Effector memory CD8-positive, alpha-beta T cell (primary cell): ENCODE data around the gene TM9SF4.
A peak's percentile ranks its signal among the peaks of the same experiment; 100 is the strongest.

Experiments
- ATAC-seq: fragments of 150-1000 bp; cut with Tn5 transposase; replicated peaks from 2 replicates; pipeline ENCODE4 v1.10.0; 2021; ENCODE audit warnings: mild to moderate bottlenecking, moderate library complexity
- DNase-seq, 3 experiments: peaks; one replicate each; pipeline ENCODE4 v3.0.0; 2021
- H3K27ac Mint-ChIP-seq, 2 donors: one replicate each; pipeline ENCODE4 v1.8.0; 2022; ENCODE audit warnings: mild to moderate bottlenecking in 2 of 2, mixed read lengths in 2 of 2, moderate library complexity in 2 of 2
- H3K27me3 Mint-ChIP-seq, 2 donors: one replicate each; pipeline ENCODE4 v1.8.0; 2022; ENCODE audit warnings: mixed read lengths in 2 of 2
- H3K36me3 Mint-ChIP-seq: one replicate; pipeline ENCODE4 v1.8.0; 2022; ENCODE audit warnings: mild to moderate bottlenecking, moderate library complexity, mixed read lengths; ENCODE audit not compliant: insufficient read depth
- H3K4me1 Mint-ChIP-seq, 2 donors: one replicate each; pipeline ENCODE4 v1.8.0; 2022; ENCODE audit warnings: low read depth in 2 of 2, mixed read lengths in 2 of 2
- H3K4me3 Mint-ChIP-seq, 2 donors: one replicate each; pipeline ENCODE4 v1.8.0; 2022; ENCODE audit warnings: mild to moderate bottlenecking in 2 of 2, mixed read lengths in 2 of 2, moderate library complexity in 2 of 2
- H3K9me3 Mint-ChIP-seq, 2 donors: one replicate each; pipeline ENCODE4 v1.8.0; 2022; ENCODE audit warnings: mixed read lengths in 2 of 2

TM9SF4 gene

GRCh38 chr20:32078322-32078721 lies 31.2 kb upstream of the TM9SF4 start:
- ATAC-seq (no peak), DNase-seq (no peak)
- H3K36me3 Mint-ChIP-seq: no peaks in the 10 kb centered on the region
- no peak overlapping the region for H3K4me3 Mint-ChIP-seq
- H3K4me1 Mint-ChIP-seq: no peaks in the 10 kb centered on the region
- H3K27me3 Mint-ChIP-seq: peaks cover 55 to 89% of the 10 kb centered on the region in 2 donors
- H3K9me3 Mint-ChIP-seq: no peaks in the 10 kb centered on the region
- no peak overlapping the region for H3K27ac Mint-ChIP-seq

GRCh38 chr20:32078791-32079190 lies 30.7 kb upstream of the TM9SF4 start:
- no peak for ATAC-seq
- H3K27ac Mint-ChIP-seq: no peak overlapping the region
- H3K4me1 Mint-ChIP-seq: no peaks in the 10 kb centered on the region
- H3K36me3 Mint-ChIP-seq: no peaks in the 10 kb centered on the region
- H3K4me3 Mint-ChIP-seq: no peak overlapping the region
- no peak for DNase-seq
- no peaks in the 10 kb centered on the region for H3K9me3 Mint-ChIP-seq
- peaks cover 58 to 90% of the 10 kb centered on the region in 2 donors for H3K27me3 Mint-ChIP-seq

- DNase-seq (no peak), ATAC-seq (no peak)
- no peak overlapping the region for H3K27ac Mint-ChIP-seq
- no peaks in the 10 kb centered on the region for H3K4me1 Mint-ChIP-seq
- H3K9me3 Mint-ChIP-seq: no peaks in the 10 kb centered on the region
- H3K4me3 Mint-ChIP-seq: no peak overlapping the region
- peaks cover 64 to 96% of the 10 kb centered on the region in 2 donors for H3K27me3 Mint-ChIP-seq
- H3K36me3 Mint-ChIP-seq: no peaks in the 10 kb centered on the region
These were observed 29.8 kb upstream of the TM9SF4 start for GRCh38 chr20:32079655-32080109.

GRCh38 chr20:32080783-32081182 lies 28.7 kb upstream of the TM9SF4 start:
- H3K27me3 Mint-ChIP-seq: peaks cover 64 to 93% of the 10 kb centered on the region in 2 donors
- no peak for DNase-seq
- no peaks in the 10 kb centered on the region for H3K9me3 Mint-ChIP-seq
- no peak for ATAC-seq
- H3K4me3 Mint-ChIP-seq: no peak overlapping the region
- no peaks in the 10 kb centered on the region for H3K36me3 Mint-ChIP-seq
- no peak overlapping the region for H3K27ac Mint-ChIP-seq
- no peaks in the 10 kb centered on the region for H3K4me1 Mint-ChIP-seq

GRCh38 chr20:32083469-32083868 lies 26.0 kb upstream of the TM9SF4 start:
- ATAC-seq (no peak), DNase-seq (no peak)
- Mint-ChIP-seq H3K27ac (no peak overlapping the region), H3K4me3 (no peak overlapping the region), H3K4me1 (no peaks in the 10 kb centered on the region), H3K36me3 (no peaks in the 10 kb centered on the region), H3K27me3 (peaks cover 51 to 82% of the 10 kb centered on the region in 2 donors), H3K9me3 (no peaks in the 10 kb centered on the region)

- no peak for ATAC-seq
- Mint-ChIP-seq H3K9me3 (no peaks in the 10 kb centered on the region), H3K36me3 (peaks cover 3% of the 10 kb centered on the region), H3K27me3 (peaks cover 35 to 47% of the 10 kb centered on the region in 2 donors), H3K4me3 (no peak overlapping the region), H3K4me1 (peaks cover 0 to 5% of the 10 kb centered on the region in 2 donors), H3K27ac (no peak overlapping the region)
- DNase-seq: no peak
These were observed 22.4 kb upstream of the TM9SF4 start for GRCh38 chr20:32087070-32087469.

GRCh38 chr20:32088759-32089158 lies 20.8 kb upstream of the TM9SF4 start:
- ATAC-seq: no peak
- Mint-ChIP-seq H3K36me3 (peaks cover 3% of the 10 kb centered on the region), H3K27me3 (peaks cover 19 to 39% of the 10 kb centered on the region in 2 donors), H3K9me3 (no peaks in the 10 kb centered on the region), H3K27ac (no peak overlapping the region), H3K4me1 (peaks cover 0 to 5% of the 10 kb centered on the region in 2 donors), H3K4me3 (no peak overlapping the region)
- no peak for DNase-seq

GRCh38 chr20:32089637-32090362 lies 19.7 kb upstream of the TM9SF4 start:
- Mint-ChIP-seq H3K27ac (no peak overlapping the region), H3K27me3 (peaks cover 22 to 36% of the 10 kb centered on the region in 2 donors), H3K9me3 (no peaks in the 10 kb centered on the region), H3K4me1 (peaks cover 0 to 5% of the 10 kb centered on the region in 2 donors), H3K36me3 (peaks cover 3% of the 10 kb centered on the region), H3K4me3 (no peak overlapping the region)
- DNase-seq: no peak
- no peak for ATAC-seq

GRCh38 chr20:32091888-32092346 lies 17.6 kb upstream of the TM9SF4 start:
- Mint-ChIP-seq H3K9me3 (no peaks in the 10 kb centered on the region), H3K4me3 (no peak overlapping the region), H3K27ac (no peak overlapping the region), H3K36me3 (peaks cover 3% of the 10 kb centered on the region), H3K4me1 (peaks cover 0 to 5% of the 10 kb centered on the region in 2 donors), H3K27me3 (peaks cover 18 to 25% of the 10 kb centered on the region in 2 donors)
- DNase-seq (peak; percentile 73 to 74 (median 74)), ATAC-seq (peak; percentile 87)

GRCh38 chr20:32098786-32099185 lies 10.7 kb upstream of the TM9SF4 start:
- H3K4me3 Mint-ChIP-seq: no peak overlapping the region
- H3K27me3 Mint-ChIP-seq: peaks cover 57 to 63% of the 10 kb centered on the region in 2 donors
- peaks cover 8% of the 10 kb centered on the region for H3K36me3 Mint-ChIP-seq
- H3K27ac Mint-ChIP-seq: no peak overlapping the region
- no peaks in the 10 kb centered on the region for H3K9me3 Mint-ChIP-seq
- DNase-seq: no peak
- no peaks in the 10 kb centered on the region for H3K4me1 Mint-ChIP-seq
- ATAC-seq: no peak

- ATAC-seq (no peak), DNase-seq (no peak)
- H3K27me3 Mint-ChIP-seq: peaks cover 0 to 5% of the 10 kb centered on the region in 2 donors
- H3K4me3 Mint-ChIP-seq: peak overlapping the region; percentile 86 to 94
- H3K27ac Mint-ChIP-seq: peak overlapping the region; percentile 99
- H3K36me3 Mint-ChIP-seq: peaks cover 20% of the 10 kb centered on the region
- no peaks in the 10 kb centered on the region for H3K9me3 Mint-ChIP-seq
- peaks cover 22 to 35% of the 10 kb centered on the region in 2 donors for H3K4me1 Mint-ChIP-seq
These were observed 611 bp upstream of the TM9SF4 start for GRCh38 chr20:32108814-32109391.

GRCh38 chr20:32110173-32110704 lies 725 bp downstream of the TM9SF4 start:
- H3K4me3 Mint-ChIP-seq: peak overlapping the region; percentile 86 to 94
- no peak for ATAC-seq

GRCh38 chr20:32110727-32111126 lies 1.2 kb downstream of the TM9SF4 start:
- peaks cover 28 to 50% of the 10 kb centered on the region in 2 donors for H3K4me1 Mint-ChIP-seq

More at GRCh38 chr20:32110173-32110704, 725 bp downstream of the TM9SF4 start:
- no peak for DNase-seq
- H3K9me3 Mint-ChIP-seq: no peaks in the 10 kb centered on the region
- peak overlapping the region; percentile 99 for H3K27ac Mint-ChIP-seq
- no peaks in the 10 kb centered on the region for H3K27me3 Mint-ChIP-seq
- H3K4me1 Mint-ChIP-seq: peaks cover 28 to 46% of the 10 kb centered on the region in 2 donors
- H3K36me3 Mint-ChIP-seq: peaks cover 24% of the 10 kb centered on the region

More at GRCh38 chr20:32110727-32111126, 1.2 kb downstream of the TM9SF4 start:
- H3K36me3 Mint-ChIP-seq: peaks cover 27% of the 10 kb centered on the region
- H3K27me3 Mint-ChIP-seq: no peaks in the 10 kb centered on the region
- H3K9me3 Mint-ChIP-seq: no peaks in the 10 kb centered on the region
- peak overlapping the region; percentile 99 for H3K27ac Mint-ChIP-seq
- no peak for ATAC-seq
- H3K4me3 Mint-ChIP-seq: peak overlapping the region; percentile 86 to 94
- DNase-seq: no peak
